ENCODE measurements around the gene ADCY2. TPM values are rescaled to one million over a fixed set of nuclear protein-coding genes. Genes with fewer than 3 reads are reported as not detected.

Gene ADCY2
- polyA plus RNA-seq, 1 of the 3 experiments (the other 2 are of a cell fraction), result not detected

DNA sequence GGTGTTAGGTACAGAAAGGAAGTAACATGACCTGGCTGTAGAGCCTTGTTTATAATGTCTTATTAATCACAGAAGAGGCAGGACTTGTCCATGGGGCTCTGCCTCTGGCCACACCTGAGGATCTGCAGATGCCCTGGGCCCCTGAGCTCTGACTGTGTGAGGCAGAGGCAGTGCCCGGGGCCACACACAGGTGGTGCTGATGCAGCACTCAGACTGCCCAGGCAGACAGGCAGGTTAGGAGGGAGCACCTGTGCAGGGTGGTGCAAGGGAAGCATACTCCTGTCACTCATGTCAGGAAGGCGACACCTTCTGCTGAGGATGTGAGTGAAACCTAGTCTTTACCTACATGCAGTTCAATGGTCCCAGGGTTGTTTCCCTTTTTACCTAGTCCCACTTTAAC is 366.3 kb downstream of the ADCY2 start:
- H3K27ac ChIP-seq (ENCODE audit: low read depth in 2 of 2, low read length in 1 of 2), result no peak overlapping the region
- WGBS (ENCODE audit: low lambda C conversion rate), result 0% methylated on average over 1 of the region's 2 CpGs
- ChIA-PET CTCF (interaction anchor here (0.7 kb wide), 1 partner anchor 18 kb away, joined by 3 read pairs; no protein-coding TSS in a partner anchor), POLR2A (no interaction called here)
- H3K9me2 ChIP-seq, result no peaks in the 10 kb centered on the region
- H4K20me1 ChIP-seq (ENCODE audit: insufficient read depth), result no peaks in the 10 kb centered on the region
- no peak overlapping the region for H2AFZ ChIP-seq (ENCODE audit: low read depth)
- no peak for TF ChIP-seq CHD2 (IDR thresholded peaks at IDR 0.05; ENCODE audit: low read length, partially characterized antibody)
- no peak for TF ChIP-seq MEF2A (IDR thresholded peaks at IDR 0.05; ENCODE audit: borderline replicate concordance, low read depth)
- no peak for TF ChIP-seq TAF1 (IDR thresholded peaks at IDR 0.05; ENCODE audit: borderline replicate concordance, low read depth, low read length)
- TF ChIP-seq TCF12 (IDR thresholded peaks at IDR 0.05), result no peak
- no peaks in the 10 kb centered on the region for H3K36me3 ChIP-seq (replicated peaks in 1 of 2; ENCODE audit: control insufficient read depth in 1 of 2, insufficient read depth in 2 of 2, low read length in 1 of 2)
- no peaks in the 10 kb centered on the region for H3K79me2 ChIP-seq (ENCODE audit: insufficient read depth)
- DNase-seq, result no peak
- no peaks in the 10 kb centered on the region for H3F3A ChIP-seq (replicated peaks; ENCODE audit: insufficient read depth)
- peaks cover 17% of the 10 kb centered on the region; the same call in 1 of the 2 replicates for H3K27me3 ChIP-seq (ENCODE audit: insufficient read depth)
- H3K9ac ChIP-seq, result no peak overlapping the region
- H3K9me3 ChIP-seq, result no peaks in the 10 kb centered on the region
- no peak overlapping the region for H3K4me2 ChIP-seq
- no peaks in the 10 kb centered on the region for H3K4me1 ChIP-seq (ENCODE audit: control insufficient read depth in 1 of 2, insufficient read depth in 2 of 2, low read depth in 1 of 2, low read length in 1 of 2)
- H3K4me3 ChIP-seq (ENCODE audit: low read depth in 2 of 2, low read length in 1 of 2), result no peak overlapping the region

DNA sequence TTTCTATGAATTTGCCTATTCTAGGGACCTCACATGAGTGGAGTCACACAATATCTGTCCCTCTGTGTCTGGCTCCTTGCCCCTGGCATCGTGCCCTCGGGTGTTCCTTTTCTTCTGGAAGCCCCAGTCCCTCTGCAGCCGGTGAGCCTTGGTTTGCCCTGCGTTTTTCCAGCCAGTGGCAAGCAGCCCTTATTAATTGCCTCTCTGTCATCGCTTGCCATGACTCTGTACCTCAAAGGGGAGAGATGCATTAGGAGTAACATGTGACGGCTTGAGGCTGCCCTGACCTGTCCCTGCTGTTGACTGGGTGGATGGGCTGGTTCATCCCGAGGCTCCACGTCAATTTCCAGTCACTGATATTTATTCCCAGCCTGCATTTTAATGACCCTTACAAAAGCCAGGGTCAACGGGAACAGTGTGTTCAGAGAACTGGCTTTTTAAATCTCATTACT is 367.7 kb downstream of the ADCY2 start:
- no peaks in the 10 kb centered on the region for H3K4me1 ChIP-seq (ENCODE audit: control insufficient read depth in 1 of 2, insufficient read depth in 2 of 2, low read depth in 1 of 2, low read length in 1 of 2)
- no peak for DNase-seq
- H3K36me3 ChIP-seq (replicated peaks in 1 of 2; ENCODE audit: control insufficient read depth in 1 of 2, insufficient read depth in 2 of 2, low read length in 1 of 2), result no peaks in the 10 kb centered on the region
- ChIA-PET POLR2A (no interaction called here), CTCF (no interaction called here)
- no peaks in the 10 kb centered on the region for H3K9me3 ChIP-seq
- no peaks in the 10 kb centered on the region for H3K9me2 ChIP-seq
- no peak overlapping the region for H3K27ac ChIP-seq (ENCODE audit: low read depth in 2 of 2, low read length in 1 of 2)
- 3% methylated on average over 9 of the region's 9 CpGs for WGBS (ENCODE audit: low lambda C conversion rate)
- no peaks in the 10 kb centered on the region for H4K20me1 ChIP-seq (ENCODE audit: insufficient read depth)
- H3K4me2 ChIP-seq, result no peak overlapping the region
- no peaks in the 10 kb centered on the region for H3F3A ChIP-seq (replicated peaks; ENCODE audit: insufficient read depth)
- H3K79me2 ChIP-seq (ENCODE audit: insufficient read depth), result no peaks in the 10 kb centered on the region
- no peak overlapping the region for H2AFZ ChIP-seq (ENCODE audit: low read depth)
- peaks cover 7% of the 10 kb centered on the region; the same call in 1 of the 2 replicates for H3K27me3 ChIP-seq (ENCODE audit: insufficient read depth)
- H3K9ac ChIP-seq, result no peak overlapping the region
- TF ChIP-seq ELF1 (IDR thresholded peaks at IDR 0.05) (no peak), JUND (IDR thresholded peaks at IDR 0.05) (no peak), SIN3A (IDR thresholded peaks at IDR 0.05; ENCODE audit: borderline replicate concordance, low read depth, low read length) (no peak)
- H3K4me3 ChIP-seq (ENCODE audit: low read depth in 2 of 2, low read length in 1 of 2), result no peak overlapping the region

DNA sequence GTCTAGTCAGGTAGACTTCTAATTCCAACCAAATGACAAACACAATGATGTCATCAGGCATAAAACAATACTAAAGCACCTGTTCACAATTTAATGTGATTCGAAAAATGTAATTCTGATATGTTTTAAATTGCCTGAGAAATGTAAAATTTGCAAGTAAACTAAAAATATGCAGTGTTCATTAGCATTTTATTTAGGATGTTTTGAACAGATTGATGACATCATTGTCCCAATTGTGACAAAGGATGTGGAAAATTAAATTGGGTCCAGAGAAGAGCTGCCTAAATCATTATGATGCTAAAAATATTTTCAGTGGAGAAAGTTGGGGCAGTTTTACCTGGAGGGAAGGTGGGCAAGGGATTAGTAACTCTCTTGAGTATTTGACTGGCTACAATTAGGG is 368.5 kb downstream of the ADCY2 start:
- H3K9me3 ChIP-seq, result no peaks in the 10 kb centered on the region
- no peak overlapping the region for H3K27ac ChIP-seq (ENCODE audit: low read depth in 2 of 2, low read length in 1 of 2)
- no peaks in the 10 kb centered on the region for H3K9me2 ChIP-seq
- H3K27me3 ChIP-seq (ENCODE audit: insufficient read depth), result peaks cover 7% of the 10 kb centered on the region; the same call in 1 of the 2 replicates
- no peak overlapping the region for H3K9ac ChIP-seq
- H3F3A ChIP-seq (replicated peaks; ENCODE audit: insufficient read depth), result no peaks in the 10 kb centered on the region
- H4K20me1 ChIP-seq (ENCODE audit: insufficient read depth), result no peaks in the 10 kb centered on the region
- 0% methylated on average over 1 of the region's 1 CpG for WGBS (ENCODE audit: low lambda C conversion rate)
- H2AFZ ChIP-seq (ENCODE audit: low read depth), result no peak overlapping the region
- H3K4me1 ChIP-seq (ENCODE audit: control insufficient read depth in 1 of 2, insufficient read depth in 2 of 2, low read depth in 1 of 2, low read length in 1 of 2), result no peaks in the 10 kb centered on the region
- POLR2A ChIA-PET, result no interaction called here
- H3K79me2 ChIP-seq (ENCODE audit: insufficient read depth), result no peaks in the 10 kb centered on the region
- no peak overlapping the region for H3K4me3 ChIP-seq (ENCODE audit: low read depth in 2 of 2, low read length in 1 of 2)
- no peak overlapping the region for H3K4me2 ChIP-seq
- DNase-seq, result no peak
- TF ChIP-seq MEF2A (IDR thresholded peaks at IDR 0.05; ENCODE audit: borderline replicate concordance, low read depth) (no peak), SMC3 (IDR thresholded peaks at IDR 0.05; ENCODE audit: low read depth, low read length) (no peak), RXRA (IDR thresholded peaks at IDR 0.05; ENCODE audit: borderline replicate concordance, low read depth) (no peak), GATA2 (CRISPR knock-in tag; IDR thresholded peaks at IDR 0.05) (no peak), YY1 (IDR thresholded peaks at IDR 0.05; ENCODE audit: low read depth) (no peak), NFIC (IDR thresholded peaks at IDR 0.05; ENCODE audit: borderline replicate concordance) (no peak), CHD2 (IDR thresholded peaks at IDR 0.05; ENCODE audit: low read length, partially characterized antibody) (no peak)
- CTCF ChIA-PET, result interaction anchor here (0.7 to 1.0 kb wide), 2 partner anchors 18 to 946 kb away, joined by 3 read pairs; no protein-coding TSS in a partner anchor
- H3K36me3 ChIP-seq (replicated peaks in 1 of 2; ENCODE audit: control insufficient read depth in 1 of 2, insufficient read depth in 2 of 2, low read length in 1 of 2), result no peaks in the 10 kb centered on the region

Data from SK-N-SH (cell line).